GM21381 (cell line): ENCODE data around the gene MIPOL1.
"Not testable (repeated sequence)": the region's sequence is repeated elsewhere in the genome, so short reads cannot be mapped to it uniquely, and the experiment has no call there.

Experiments used
- ATAC-seq: cut with Tn5 transposase; IDR thresholded peaks from one replicate; pipeline ENCODE4 v1.9.1; 2021; ENCODE audit warnings: mild to moderate bottlenecking, moderate library complexity; ENCODE audit not compliant: unreplicated experiment

The MIPOL1 gene

GRCh38 chr14:37508503-37508902, 310.8 kb downstream of the MIPOL1 start:
- ATAC-seq, result no peak

GRCh38 chr14:37512173-37512572, 314.4 kb downstream of the MIPOL1 start:
- ATAC-seq, result no peak

GRCh38 chr14:37515771-37516170, 318.0 kb downstream of the MIPOL1 start:
- no peak for ATAC-seq

GRCh38 chr14:37526994-37527393, 329.3 kb downstream of the MIPOL1 start:
- no peak for ATAC-seq

GRCh38 chr14:37539992-37540391, 342.3 kb downstream of the MIPOL1 start:
- no peak for ATAC-seq

- ATAC-seq, result no peak
These were observed 346.7 kb downstream of the MIPOL1 start for GRCh38 chr14:37544407-37544806.

- no peak for ATAC-seq
These were observed 347.4 kb downstream of the MIPOL1 start for GRCh38 chr14:37545174-37545573.

- ATAC-seq, result no peak
These were observed 349.1 kb downstream of the MIPOL1 start for GRCh38 chr14:37546621-37547447.

- no peak for ATAC-seq
These were observed 352.8 kb downstream of the MIPOL1 start for GRCh38 chr14:37550511-37550910.

- no peak for ATAC-seq
These were observed 353.4 kb downstream of the MIPOL1 start for GRCh38 chr14:37551119-37551518.

GRCh38 chr14:37553935-37554550, 356.3 kb downstream of the MIPOL1 start:
- ATAC-seq, result no peak

GRCh38 chr14:37555596-37555995, 357.9 kb downstream of the MIPOL1 start:
- not testable (repeated sequence) for ATAC-seq

- no peak for ATAC-seq
These were observed 361.0 kb downstream of the MIPOL1 start for GRCh38 chr14:37558740-37559139.

- no peak for ATAC-seq
These were observed 361.6 kb downstream of the MIPOL1 start for GRCh38 chr14:37559386-37559785.

GRCh38 chr14:37563189-37563588, 365.5 kb downstream of the MIPOL1 start:
- ATAC-seq, result no peak

- ATAC-seq, result no peak
These were observed 367.8 kb downstream of the MIPOL1 start for GRCh38 chr14:37565550-37565949.

GRCh38 chr14:37566811-37567371, 369.2 kb downstream of the MIPOL1 start:
- ATAC-seq, result no peak

- ATAC-seq, result no peak
These were observed 372.0 kb downstream of the MIPOL1 start for GRCh38 chr14:37569729-37570128.

- no peak for ATAC-seq
These were observed 373.7 kb downstream of the MIPOL1 start for GRCh38 chr14:37571391-37571790.

- no peak for ATAC-seq
These were observed 375.6 kb downstream of the MIPOL1 start for GRCh38 chr14:37573356-37573755.

GRCh38 chr14:37579274-37579673, 381.5 kb downstream of the MIPOL1 start:
- no peak for ATAC-seq

- no peak for ATAC-seq
These were observed 382.4 kb downstream of the MIPOL1 start for GRCh38 chr14:37580146-37580545.
